ENCODE results near the gene PCNT.
A peak's percentile ranks its signal among the peaks of the same experiment; 100 is the strongest.

The PCNT gene

DNA sequence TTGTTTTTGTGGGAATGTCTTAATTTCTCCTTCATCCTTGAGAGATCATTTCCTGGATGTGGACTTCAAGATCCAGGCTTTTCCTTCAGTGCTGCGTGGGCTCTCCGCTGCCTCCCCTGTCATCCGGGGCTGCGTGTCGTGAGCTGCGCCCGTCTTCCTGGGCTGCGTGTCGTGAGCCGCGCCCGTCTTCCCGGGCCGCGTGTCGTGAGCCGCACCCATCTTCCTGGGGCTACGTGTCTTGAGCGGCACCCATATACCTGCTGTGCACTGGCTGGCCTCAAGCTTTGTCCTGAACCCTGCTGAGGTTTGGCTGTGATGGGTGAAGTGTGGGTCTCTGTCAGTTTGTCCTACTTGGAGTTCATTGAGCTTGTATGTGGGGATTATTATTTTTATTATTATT is 55.1 kb downstream of the PCNT start:
- Histone ChIP-seq H3K9ac (ENCODE audit: low read depth, low read length) (no peak overlapping the region), H3K9me3 (ENCODE audit: insufficient read depth, low read depth, low read length) (no peaks in the 10 kb centered on the region), H3K4me1 (ENCODE audit: insufficient read depth, low read length) (peaks cover 12% of the 10 kb centered on the region), H3K36me3 (ENCODE audit: insufficient read depth, low read depth, low read length) (peaks cover 12% of the 10 kb centered on the region; the same call in 1 of the 2 replicates), H3K4me3 (ENCODE audit: low read length) (no peak overlapping the region), H3K27me3 (ENCODE audit: insufficient read depth, low read length) (no peaks in the 10 kb centered on the region), H3K27ac (ENCODE audit: low read length) (no peak overlapping the region)

DNA sequence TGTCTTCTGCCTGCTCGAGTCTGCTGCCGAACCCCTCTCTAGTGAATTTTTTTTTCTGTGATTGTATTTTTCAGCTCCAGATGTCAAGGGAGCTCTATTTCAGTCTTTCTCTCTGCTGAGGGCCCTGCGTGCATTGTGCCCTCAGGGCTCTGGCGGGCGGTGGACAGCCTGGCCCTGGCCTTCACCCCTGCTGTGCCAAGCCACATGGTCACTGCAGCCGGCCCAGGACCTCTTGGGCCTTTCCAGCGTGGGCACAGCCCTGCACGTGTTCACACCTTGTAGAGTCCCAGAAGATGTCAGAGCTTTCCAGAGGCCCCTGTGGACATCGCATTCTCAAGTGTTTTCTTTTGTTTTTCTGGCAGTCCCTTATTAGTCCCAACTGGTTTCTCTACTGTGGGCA is 55.7 kb downstream of the PCNT start:
- no peaks in the 10 kb centered on the region for H3K9me3 ChIP-seq (ENCODE audit: insufficient read depth, low read depth, low read length)

DNA sequence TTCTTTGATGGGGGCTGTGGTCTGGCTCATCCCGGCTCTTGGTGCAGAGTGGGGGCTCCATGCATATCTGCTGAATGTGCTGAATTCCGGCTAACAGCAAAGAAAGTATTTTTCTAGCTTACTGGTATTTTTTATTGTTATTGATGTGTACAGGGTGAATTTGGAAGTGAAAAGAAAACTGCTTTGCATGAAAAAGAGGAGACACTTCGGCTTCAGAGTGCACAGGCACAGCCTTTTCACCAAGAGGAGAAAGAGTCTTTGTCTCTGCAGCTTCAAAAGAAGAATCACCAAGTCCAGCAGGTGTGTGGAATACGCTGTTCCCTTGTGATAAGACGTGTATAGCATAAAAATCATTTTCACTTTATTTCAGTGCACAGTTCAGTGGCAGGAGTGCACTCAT is 57.6 kb downstream of the PCNT start:
- Histone ChIP-seq H3K27me3 (ENCODE audit: insufficient read depth, low read length) (no peaks in the 10 kb centered on the region), H3K36me3 (ENCODE audit: insufficient read depth, low read depth, low read length) (peaks cover 31% of the 10 kb centered on the region)

More for the DNA sequence above, 55.7 kb downstream of the PCNT start:
- peaks cover 14% of the 10 kb centered on the region for H3K36me3 ChIP-seq (ENCODE audit: insufficient read depth, low read depth, low read length)
- H3K4me3 ChIP-seq (ENCODE audit: low read length): no peak overlapping the region
- no peak overlapping the region for H3K9ac ChIP-seq (ENCODE audit: low read depth, low read length)
- H3K27me3 ChIP-seq (ENCODE audit: insufficient read depth, low read length): no peaks in the 10 kb centered on the region
- no peak overlapping the region for H3K27ac ChIP-seq (ENCODE audit: low read length)
- peaks cover 12% of the 10 kb centered on the region for H3K4me1 ChIP-seq (ENCODE audit: insufficient read depth, low read length)

DNA sequence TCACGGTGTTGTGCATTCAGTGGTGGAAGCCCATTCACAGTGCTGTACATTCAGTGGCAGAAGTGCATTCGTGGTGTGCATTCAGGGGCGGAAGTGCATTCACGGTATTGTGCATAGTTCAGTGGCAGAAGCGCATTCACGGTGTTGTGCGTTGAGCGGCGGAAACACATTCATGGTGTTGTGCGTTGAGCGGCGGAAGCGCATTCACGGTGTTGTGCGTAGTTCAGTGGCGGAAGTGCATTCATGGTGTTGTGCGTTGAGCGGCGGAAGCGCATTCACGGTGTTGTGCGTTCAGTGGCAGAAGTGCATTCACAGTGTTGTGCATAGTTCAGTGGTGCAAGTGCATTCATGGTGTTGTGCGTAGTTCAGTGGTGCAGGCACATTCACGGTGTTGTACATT is 60.6 kb downstream of the PCNT start:
- Histone ChIP-seq H3K4me3 (ENCODE audit: low read length) (no peak overlapping the region), H3K27ac (ENCODE audit: low read length) (no peak overlapping the region), H3K36me3 (ENCODE audit: insufficient read depth, low read depth, low read length) (peaks cover 39% of the 10 kb centered on the region), H3K4me1 (ENCODE audit: insufficient read depth, low read length) (peaks cover 12% of the 10 kb centered on the region), H3K9ac (ENCODE audit: low read depth, low read length) (no peak overlapping the region), H3K9me3 (ENCODE audit: insufficient read depth, low read depth, low read length) (no peaks in the 10 kb centered on the region), H3K27me3 (ENCODE audit: insufficient read depth, low read length) (no peaks in the 10 kb centered on the region)

More for the DNA sequence above, 57.6 kb downstream of the PCNT start:
- no peaks in the 10 kb centered on the region for H3K9me3 ChIP-seq (ENCODE audit: insufficient read depth, low read depth, low read length)
- peak overlapping the region; percentile 54 for H3K27ac ChIP-seq (ENCODE audit: low read length)
- peaks cover 12% of the 10 kb centered on the region for H3K4me1 ChIP-seq (ENCODE audit: insufficient read depth, low read length)
- 0 out of 2 replicates have a peak overlapping the region, but pooled peaks have one; percentile 37 for H3K9ac ChIP-seq (ENCODE audit: low read depth, low read length)
- H3K4me3 ChIP-seq (ENCODE audit: low read length): 0 out of 2 replicates have a peak overlapping the region, but pooled peaks have one; percentile 32

DNA sequence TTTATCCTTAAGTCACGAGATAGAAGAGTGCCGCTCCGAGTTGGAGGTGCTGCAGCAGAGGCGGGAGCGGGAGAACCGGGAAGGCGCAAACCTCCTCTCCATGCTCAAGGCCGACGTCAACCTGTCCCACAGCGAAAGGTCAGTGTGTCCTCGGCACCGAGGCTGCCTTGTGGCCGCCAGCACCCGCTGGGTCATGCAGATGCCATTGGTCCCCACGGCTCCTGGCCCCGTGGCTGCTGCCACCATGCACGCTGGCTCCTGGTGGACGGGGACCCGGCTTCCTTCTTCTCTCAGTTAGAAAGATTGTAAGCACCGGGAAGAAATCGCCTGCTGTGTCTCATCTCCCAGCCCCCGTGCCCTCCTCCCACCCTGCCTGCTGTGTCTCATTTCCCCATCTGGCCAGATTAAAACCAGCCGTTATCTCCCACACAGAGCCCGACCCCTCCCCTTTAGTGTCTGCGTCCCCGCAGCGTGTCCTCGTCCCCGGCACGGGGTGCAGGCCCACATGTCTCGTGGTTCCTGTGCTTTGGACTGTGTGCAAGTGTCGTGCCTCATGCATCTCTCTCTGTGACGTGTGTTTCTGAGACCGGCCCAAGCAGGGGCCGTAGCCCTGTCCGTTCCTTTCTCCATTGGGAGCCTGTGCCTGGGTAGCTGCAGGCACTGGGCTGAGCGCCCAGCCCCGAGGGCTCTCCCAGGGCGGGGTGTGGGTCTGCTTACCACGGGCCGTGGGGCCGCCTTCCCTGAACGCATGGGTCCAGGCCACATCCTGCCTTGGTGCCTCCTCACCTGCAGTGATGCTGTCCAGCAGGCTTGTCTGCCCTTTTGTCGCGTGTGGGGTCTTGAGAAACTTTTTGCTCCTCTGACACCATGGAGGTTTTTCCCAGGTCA is 62.1 kb downstream of the PCNT start:
- H3K36me3 ChIP-seq (ENCODE audit: insufficient read depth, low read depth, low read length): peaks cover 49% of the 10 kb centered on the region

DNA sequence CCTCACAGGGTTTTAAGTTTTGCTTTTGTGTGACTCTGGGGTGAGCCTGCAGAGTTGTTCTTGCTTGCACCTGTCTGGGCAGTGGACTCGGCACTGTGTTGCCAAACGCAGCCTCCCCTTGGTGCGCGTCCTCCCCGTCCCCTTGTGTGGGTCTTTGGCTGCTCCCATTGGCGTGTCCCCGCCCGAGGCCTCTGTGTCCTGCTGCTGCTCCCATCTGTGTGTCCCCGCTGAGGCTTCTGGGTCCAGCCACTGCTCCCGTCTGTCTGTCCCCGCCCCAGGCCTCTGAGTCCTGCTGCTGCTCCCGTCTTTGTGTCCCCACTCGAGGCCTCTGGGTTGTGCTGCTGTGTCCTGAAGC is 62.8 kb downstream of the PCNT start:
- Histone ChIP-seq H3K4me1 (ENCODE audit: insufficient read depth, low read length) (peaks cover 2% of the 10 kb centered on the region; the same call in 1 of the 2 replicates), H3K27me3 (ENCODE audit: insufficient read depth, low read length) (no peaks in the 10 kb centered on the region), H3K9me3 (ENCODE audit: insufficient read depth, low read depth, low read length) (no peaks in the 10 kb centered on the region), H3K9ac (ENCODE audit: low read depth, low read length) (no peak overlapping the region), H3K36me3 (ENCODE audit: insufficient read depth, low read depth, low read length) (peaks cover 50% of the 10 kb centered on the region), H3K27ac (ENCODE audit: low read length) (no peak overlapping the region), H3K4me3 (ENCODE audit: low read length) (no peak overlapping the region)

More for the DNA sequence above, 62.1 kb downstream of the PCNT start:
- no peaks in the 10 kb centered on the region for H3K27me3 ChIP-seq (ENCODE audit: insufficient read depth, low read length)
- no peaks in the 10 kb centered on the region for H3K9me3 ChIP-seq (ENCODE audit: insufficient read depth, low read depth, low read length)
- H3K9ac ChIP-seq (ENCODE audit: low read depth, low read length): no peak overlapping the region; the same call in 1 of the 2 replicates
- no peak overlapping the region for H3K27ac ChIP-seq (ENCODE audit: low read length)
- peaks cover 8% of the 10 kb centered on the region for H3K4me1 ChIP-seq (ENCODE audit: insufficient read depth, low read length)
- H3K4me3 ChIP-seq (ENCODE audit: low read length): no peak overlapping the region

DNA sequence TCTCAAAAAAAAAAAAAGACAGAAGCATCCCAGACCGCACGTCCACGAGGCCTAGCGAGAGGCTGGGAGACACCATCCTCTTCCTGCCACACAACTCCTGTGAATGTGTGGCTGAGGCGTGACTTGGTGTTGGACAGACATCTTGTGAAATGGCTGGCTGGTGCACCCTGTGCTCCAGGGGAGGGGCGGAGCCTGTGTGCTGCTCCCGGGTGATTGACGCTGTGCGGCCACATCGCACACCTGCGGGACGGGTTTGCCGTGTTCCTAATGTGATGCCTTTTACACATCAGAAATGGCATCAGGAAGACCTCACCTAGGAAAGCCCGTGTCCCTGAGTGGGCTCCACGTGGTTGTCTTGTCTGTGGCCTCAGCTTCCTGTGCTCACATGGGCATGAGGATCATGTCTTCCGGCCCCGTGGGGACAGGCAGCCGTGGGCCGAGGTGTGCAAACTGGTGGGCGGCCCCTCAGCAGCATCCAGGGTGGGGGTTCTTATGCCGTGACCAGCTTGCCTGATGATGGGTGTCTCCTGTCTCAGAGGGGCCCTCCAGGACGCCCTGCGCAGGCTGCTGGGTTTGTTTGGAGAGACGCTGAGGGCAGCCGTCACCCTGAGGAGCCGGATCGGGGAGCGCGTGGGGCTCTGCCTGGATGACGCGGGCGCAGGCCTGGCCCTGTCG is 64.4 kb downstream of the PCNT start:
- peaks cover 45% of the 10 kb centered on the region for H3K36me3 ChIP-seq (ENCODE audit: insufficient read depth, low read depth, low read length)
- no peaks in the 10 kb centered on the region for H3K4me1 ChIP-seq (ENCODE audit: insufficient read depth, low read length)
- H3K27me3 ChIP-seq (ENCODE audit: insufficient read depth, low read length): no peaks in the 10 kb centered on the region
- no peak overlapping the region for H3K27ac ChIP-seq (ENCODE audit: low read length)
- no peak overlapping the region for H3K4me3 ChIP-seq (ENCODE audit: low read length)
- H3K9me3 ChIP-seq (ENCODE audit: insufficient read depth, low read depth, low read length): no peaks in the 10 kb centered on the region
- no peak overlapping the region for H3K9ac ChIP-seq (ENCODE audit: low read depth, low read length)

DNA sequence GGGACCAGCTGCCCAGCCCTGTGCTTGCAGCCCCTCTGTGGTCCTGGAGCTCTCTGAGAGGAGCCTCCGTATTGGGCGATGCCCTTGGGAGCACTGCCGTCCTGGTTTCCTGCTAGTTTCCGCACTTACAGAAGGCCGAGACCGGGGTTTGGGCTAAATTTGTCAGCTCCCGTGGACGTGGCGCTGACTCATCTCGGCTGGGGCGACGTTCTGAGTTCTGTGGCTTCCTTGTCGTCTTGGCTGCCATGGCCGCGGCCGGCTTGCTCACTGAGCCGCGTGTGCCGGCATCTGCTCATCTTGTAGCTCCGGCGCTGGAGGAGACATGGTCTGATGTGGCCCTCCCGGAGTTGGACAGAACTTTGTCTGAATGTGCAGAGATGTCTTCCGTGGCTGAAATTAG is 64.9 kb downstream of the PCNT start:
- Histone ChIP-seq H3K27ac (ENCODE audit: low read length) (no peak overlapping the region), H3K4me3 (ENCODE audit: low read length) (no peak overlapping the region), H3K9me3 (ENCODE audit: insufficient read depth, low read depth, low read length) (no peaks in the 10 kb centered on the region), H3K4me1 (ENCODE audit: insufficient read depth, low read length) (no peaks in the 10 kb centered on the region), H3K36me3 (ENCODE audit: insufficient read depth, low read depth, low read length) (peaks cover 45% of the 10 kb centered on the region), H3K9ac (ENCODE audit: low read depth, low read length) (no peak overlapping the region), H3K27me3 (ENCODE audit: insufficient read depth, low read length) (no peaks in the 10 kb centered on the region)

DNA sequence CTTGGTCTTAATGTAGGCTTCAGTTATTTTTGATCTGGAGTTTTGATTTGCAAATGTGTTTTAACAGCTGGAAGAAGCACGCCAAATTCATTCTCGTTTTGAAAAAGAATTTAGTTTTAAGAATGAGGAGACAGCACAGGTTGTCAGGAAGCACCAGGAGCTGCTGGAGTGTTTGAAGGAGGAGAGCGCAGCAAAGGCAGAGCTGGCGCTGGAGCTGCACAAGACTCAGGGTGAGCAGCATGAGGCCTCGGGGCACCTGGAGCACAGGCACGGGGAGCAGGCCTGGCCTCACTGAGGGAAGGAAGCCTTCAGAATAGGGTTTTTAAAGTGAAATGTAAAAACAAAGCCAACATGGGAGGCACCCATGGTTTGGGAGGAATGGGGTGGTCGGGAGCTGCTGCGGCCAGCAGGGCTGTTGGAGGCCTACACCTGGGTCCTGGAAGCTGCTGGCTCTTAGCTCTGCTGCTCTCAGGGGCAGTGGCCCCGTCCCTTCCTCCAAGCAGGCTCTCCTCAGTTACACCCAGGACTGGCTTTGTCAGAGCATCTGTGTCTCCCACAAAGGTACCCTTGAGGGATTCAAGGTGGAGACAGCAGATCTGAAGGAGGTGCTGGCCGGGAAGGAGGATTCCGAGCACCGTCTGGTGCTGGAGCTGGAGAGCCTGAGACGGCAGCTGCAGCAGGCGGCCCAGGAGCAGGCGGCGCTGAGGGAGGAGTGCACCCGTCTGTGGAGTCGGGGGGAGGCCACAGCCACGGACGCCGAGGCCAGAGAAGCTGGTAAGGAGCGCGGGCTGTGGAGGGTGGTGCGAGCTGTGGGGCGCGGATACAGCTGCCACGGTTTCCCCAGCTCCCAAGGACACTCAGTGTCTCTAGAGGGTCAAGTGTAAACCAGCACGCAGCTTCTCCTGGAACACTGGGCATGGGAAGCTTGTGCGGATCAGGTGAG is 66.9 kb downstream of the PCNT start:
- H3K9ac ChIP-seq (ENCODE audit: low read depth, low read length): no peak overlapping the region
- H3K9me3 ChIP-seq (ENCODE audit: insufficient read depth, low read depth, low read length): no peaks in the 10 kb centered on the region
- H3K36me3 ChIP-seq (ENCODE audit: insufficient read depth, low read depth, low read length): peaks cover 40% of the 10 kb centered on the region
- no peaks in the 10 kb centered on the region for H3K27me3 ChIP-seq (ENCODE audit: insufficient read depth, low read length)
- no peak overlapping the region for H3K4me3 ChIP-seq (ENCODE audit: low read length)
- no peaks in the 10 kb centered on the region for H3K4me1 ChIP-seq (ENCODE audit: insufficient read depth, low read length)
- no peak overlapping the region for H3K27ac ChIP-seq (ENCODE audit: low read length)

DNA sequence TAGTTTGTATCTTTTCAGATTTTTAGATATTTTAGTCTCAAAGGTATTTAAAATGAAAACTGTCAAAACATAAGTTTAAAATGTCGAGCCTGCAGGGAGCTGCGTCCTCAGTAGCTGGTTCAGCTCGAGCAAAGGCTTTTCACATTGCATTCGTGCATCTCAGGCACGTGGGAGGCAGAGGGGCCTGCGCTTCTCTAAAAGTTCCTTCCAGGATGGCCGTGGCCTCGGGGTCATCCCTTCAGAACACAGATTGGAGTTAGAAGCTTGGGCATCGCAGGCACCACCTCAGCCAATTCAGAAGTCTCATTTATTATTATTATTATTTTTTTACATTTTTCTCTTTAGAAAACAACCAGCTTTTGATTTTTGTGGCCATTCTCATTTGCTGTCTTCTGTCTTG is 67.8 kb downstream of the PCNT start:
- H3K27ac ChIP-seq (ENCODE audit: low read length): no peak overlapping the region
- peaks cover 32% of the 10 kb centered on the region for H3K36me3 ChIP-seq (ENCODE audit: insufficient read depth, low read depth, low read length)
- no peak overlapping the region for H3K9ac ChIP-seq (ENCODE audit: low read depth, low read length)
- no peaks in the 10 kb centered on the region for H3K4me1 ChIP-seq (ENCODE audit: insufficient read depth, low read length)
- H3K27me3 ChIP-seq (ENCODE audit: insufficient read depth, low read length): no peaks in the 10 kb centered on the region
- H3K4me3 ChIP-seq (ENCODE audit: low read length): no peak overlapping the region
- H3K9me3 ChIP-seq (ENCODE audit: insufficient read depth, low read depth, low read length): no peaks in the 10 kb centered on the region

DNA sequence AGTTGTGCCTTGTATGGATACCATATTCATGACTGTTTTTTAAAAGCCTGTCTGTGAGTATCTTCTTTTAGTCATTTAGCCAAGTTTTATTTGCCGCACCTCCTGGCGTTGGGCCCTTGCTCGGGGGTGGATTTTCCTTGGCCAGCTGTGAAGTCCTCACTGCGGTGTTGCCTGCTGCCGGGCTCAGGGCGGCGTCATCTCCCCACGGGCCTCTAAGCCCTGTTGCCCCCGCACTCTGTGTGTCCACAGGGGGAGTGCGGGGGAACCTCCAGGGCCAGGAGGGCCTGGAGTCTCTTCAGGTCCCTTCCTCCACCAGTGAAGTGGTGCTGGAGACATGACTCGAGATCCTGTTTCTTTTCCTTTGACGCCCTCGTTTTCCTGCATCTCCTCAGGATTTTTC is 69.0 kb downstream of the PCNT start:
- Histone ChIP-seq H3K9ac (ENCODE audit: low read depth, low read length) (no peak overlapping the region), H3K27me3 (ENCODE audit: insufficient read depth, low read length) (no peaks in the 10 kb centered on the region), H3K4me3 (ENCODE audit: low read length) (no peak overlapping the region), H3K9me3 (ENCODE audit: insufficient read depth, low read depth, low read length) (no peaks in the 10 kb centered on the region), H3K36me3 (ENCODE audit: insufficient read depth, low read depth, low read length) (peaks cover 41% of the 10 kb centered on the region), H3K27ac (ENCODE audit: low read length) (no peak overlapping the region), H3K4me1 (ENCODE audit: insufficient read depth, low read length) (no peaks in the 10 kb centered on the region)

Data from iPS-20b (cell line).